ENCODE data around the gene HSPA12B. TPM values are rescaled to one million over a fixed set of nuclear protein-coding genes. Genes with fewer than 3 reads are reported as not detected.

Gene HSPA12B
- total RNA-seq, result not detected in 2 replicates

GRCh38 chr20:3732327-3733118 is at the start of gene HSPA12B:
Gene HSPA12B, plus strand, starts transcription at chr20:3732685. Its CDS starts 5,990 bp downstream, at chr20:3738675.

DNA sequence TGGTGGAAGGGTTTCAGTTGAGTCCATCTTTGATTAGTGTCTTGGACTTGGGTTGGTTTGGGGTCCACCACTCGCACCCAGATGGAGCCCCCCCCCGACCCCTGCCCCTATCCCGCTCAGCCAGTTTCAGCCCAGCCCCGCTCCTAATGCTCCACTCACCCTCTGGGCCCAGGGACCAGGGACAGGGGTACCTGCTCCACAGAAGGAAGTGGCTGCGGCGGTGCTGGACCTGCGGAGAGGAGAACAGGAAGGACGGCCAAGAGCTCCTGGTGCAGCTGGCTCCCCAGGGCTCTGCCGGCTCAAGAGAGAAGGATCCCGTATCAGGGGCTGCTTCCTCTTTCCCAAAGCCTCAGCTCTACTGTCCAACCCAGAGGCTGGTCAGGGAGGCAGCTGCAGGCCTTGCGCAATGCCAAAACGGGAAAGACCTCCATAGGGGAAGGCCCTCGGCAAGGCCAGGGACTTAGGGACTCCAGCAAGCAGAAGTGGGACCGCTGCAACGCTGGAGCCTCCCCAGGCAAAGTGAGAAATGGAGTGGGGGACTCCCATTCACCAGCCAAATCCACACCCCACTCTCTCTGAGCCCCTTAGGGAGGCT is 20.1 kb upstream of the HSPA12B start, which contains the start of gene SIGLEC1:
SIGLEC1 (minus strand) TSS at position 322 of the 595 bp plus-strand sequence. CDS start 5,472 bp downstream, outside the sequence.

DNA sequence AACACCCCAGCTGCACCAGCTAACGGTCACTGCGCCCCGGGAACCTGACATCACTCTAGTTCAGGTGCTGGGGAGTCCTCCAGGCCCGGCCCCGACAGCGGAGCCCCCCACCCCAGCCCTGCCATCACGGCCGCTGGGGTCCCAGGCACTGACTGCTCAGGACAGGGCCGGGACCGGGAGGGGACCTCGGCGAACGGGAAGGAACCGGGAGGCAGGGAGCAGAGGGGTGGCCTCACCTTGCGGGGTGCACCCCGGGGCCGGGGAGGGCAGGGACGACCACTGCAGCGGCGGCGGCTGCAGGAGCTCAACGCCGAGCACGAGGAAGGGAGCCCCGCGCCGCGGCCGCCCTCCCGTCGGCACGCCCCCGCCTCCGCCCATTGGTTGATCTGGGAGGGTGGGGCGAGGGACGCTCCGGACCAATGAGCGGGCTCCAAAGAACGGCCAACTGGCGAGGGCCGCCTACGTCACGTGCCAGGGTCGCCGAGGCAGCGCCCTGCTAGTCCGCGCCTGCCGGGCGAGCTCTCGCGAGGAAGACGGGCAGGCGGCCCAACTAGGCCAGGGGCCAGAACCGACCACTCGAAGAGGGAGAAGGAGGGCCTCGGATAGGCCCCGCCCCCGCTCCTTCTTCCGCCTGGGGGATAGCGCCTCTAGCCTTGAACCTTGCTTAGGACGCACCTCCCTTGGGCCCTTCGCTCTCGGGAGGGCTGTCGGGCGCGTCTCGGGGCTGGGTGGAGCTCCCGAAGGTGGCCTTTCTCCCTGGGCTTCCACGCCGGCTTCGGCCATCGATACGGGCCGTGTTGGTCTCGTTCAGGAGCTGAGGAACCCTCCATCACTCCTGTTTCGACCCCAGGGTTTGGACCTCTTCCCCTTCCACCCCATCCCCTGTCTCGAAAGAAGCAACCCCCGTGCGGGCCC is 35.2 kb downstream of the HSPA12B start, which contains the start of gene ADISSP:
ADISSP (minus strand) TSS at position 327 of the 915 bp plus-strand sequence. CDS start 7,653 bp downstream, outside the sequence.

DNA sequence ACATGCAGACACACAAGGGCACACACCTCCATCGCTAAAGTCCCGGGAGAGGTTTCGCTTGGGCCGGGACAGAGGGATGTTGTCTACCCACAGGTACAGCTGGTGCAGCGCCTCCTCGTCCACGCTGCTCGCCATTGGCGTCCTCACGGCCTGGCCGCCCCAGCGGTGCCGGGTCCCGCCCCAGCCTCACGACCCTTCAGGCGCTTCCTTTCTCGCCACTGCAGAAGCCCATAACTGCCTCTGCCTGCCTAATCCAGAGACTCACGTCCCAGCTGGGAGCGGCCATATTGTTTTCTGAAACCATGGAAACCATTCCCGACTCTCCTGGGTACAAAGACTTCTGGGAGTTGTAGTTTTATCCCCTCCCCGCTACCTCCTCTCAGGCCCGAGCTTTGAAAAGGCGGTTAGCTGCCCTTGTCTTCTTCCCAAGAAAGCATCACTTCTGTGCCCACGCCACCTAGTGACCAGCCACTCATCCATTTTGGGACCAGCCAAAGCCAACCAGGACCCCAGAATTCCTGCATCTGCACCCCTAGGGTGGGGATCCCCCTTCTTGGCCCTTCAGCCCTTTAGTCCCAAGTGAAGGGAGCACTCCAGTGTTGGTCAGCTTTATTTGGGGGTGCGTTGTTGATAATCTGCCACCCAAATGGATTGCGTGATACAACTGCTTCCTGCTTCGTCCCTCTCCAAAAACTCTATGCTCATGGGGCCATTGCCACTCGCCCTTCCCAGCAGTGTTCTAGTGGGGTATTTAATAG is 48.8 kb downstream of the HSPA12B start, which contains the start of gene SPEF1:
SPEF1 (minus strand) TSS at position 296 of the 758 bp plus-strand sequence; CDS start at position 135, 161 bp downstream.

DNA sequence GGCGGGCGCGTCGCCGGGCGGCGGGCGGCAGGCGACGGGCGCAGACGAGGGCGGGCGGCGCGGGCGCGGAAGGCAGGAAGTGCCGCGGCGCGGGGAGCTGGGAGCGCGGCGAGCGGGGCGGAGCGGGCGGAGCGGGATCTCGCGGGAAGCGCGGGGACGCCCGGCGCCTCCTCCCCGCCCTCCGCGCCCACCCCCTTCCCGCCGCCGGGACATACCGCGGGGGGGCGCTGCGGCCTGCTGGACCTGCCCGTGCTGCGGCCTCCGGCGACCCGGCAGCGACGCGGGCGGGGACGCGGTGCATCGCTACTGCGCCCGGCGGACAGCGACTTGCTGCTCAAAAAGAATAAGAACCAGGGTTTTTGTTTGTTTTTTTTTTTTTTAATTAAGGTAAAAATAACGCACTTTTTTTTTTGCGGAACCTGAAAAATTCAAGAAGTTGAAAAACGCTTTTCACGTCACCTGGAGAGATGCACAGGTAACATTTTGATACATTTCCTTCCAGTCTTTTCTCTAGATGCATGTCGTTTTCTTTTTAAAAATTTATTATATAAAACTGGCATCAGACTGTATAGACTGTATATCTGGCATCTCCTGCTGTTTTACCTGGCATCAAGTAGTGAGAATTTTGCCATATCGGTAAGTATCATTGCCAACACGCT is 54.3 kb downstream of the HSPA12B start, which contains the start of gene CENPB:
CENPB (minus strand) TSS at position 76 of the 659 bp plus-strand sequence. CDS start 257 bp downstream, outside the sequence.

DNA sequence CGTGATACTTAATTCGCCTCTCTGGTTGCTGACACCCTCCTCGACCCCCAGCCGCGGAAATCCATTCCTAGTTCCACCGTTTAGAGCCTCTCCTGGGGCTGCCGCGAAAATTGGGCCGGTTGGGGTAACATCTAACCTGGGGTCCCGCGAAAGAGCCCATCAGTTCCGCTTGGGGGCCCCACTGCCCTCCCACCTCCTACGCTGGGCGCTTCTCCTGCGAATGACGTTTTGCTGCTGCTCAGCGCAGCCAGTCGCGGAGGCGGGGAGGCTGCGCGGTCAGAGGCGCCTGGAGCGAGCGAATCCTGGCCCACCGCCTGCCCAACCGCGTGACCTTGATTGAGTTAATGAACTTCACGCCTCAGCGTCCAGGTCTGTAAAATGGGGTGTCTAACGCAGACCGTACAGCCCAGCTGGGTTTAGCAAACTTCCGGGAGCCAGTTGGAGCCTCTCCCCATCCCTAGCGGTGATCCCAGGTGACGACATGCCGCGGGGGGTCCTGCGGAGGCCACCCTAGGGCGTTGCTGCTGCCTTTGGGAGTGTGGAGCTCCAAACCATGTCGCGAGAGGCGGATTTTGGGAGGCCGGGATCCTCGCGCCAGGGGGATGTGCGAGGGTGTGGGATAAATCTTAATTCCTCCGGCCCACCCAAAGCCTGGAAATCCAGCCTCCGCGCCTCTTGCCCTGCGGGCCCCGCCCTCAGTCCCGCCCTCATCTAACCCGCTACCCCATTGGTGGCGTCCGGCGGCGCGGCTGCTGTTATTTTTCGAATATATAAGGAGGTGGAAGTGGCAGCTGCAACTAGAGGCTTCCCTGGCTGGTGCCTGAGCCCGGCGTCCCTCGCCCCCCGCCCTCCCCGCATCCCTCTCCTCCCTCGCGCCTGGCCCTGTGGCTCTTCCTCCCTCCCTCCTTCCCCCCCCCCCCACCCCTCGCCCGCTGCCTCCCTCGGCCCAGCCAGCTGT is 63.3 kb downstream of the HSPA12B start, which contains the start of gene CDC25B:
CDC25B (plus strand) TSS at position 800 of the 958 bp plus-strand sequence. CDS start 222 bp downstream, outside the sequence.

Other genes with a start within 250 kb of the HSPA12B start
- not detected in 2 replicates for gene GFRA4, start 69.3 kb upstream of the HSPA12B start, total RNA-seq
- not detected in 2 replicates for gene ADAM33, start 50.7 kb upstream of the HSPA12B start, total RNA-seq
- gene SIGLEC1, start 20.1 kb upstream of the HSPA12B start, total RNA-seq, result not detected in 2 replicates
- gene ADISSP, start 35.1 kb downstream of the HSPA12B start, total RNA-seq, result 16.1 and 16.9 TPM in 2 replicates
- gene SPEF1, start 48.8 kb downstream of the HSPA12B start, total RNA-seq, result 0.14 TPM in 1 of 2 replicates, not detected in the other
- 67.3 and 88.3 TPM in 2 replicates for gene CENPB, start 54.1 kb downstream of the HSPA12B start, total RNA-seq
- 21.9 and 68.4 TPM in 2 replicates for gene CDC25B, start 63.6 kb downstream of the HSPA12B start, total RNA-seq
- 10.9 and 11.3 TPM in 2 replicates for gene AP5S1, start 87.9 kb downstream of the HSPA12B start, total RNA-seq
- 13.0 and 34.2 TPM in 2 replicates for gene MAVS, start 114.1 kb downstream of the HSPA12B start, total RNA-seq
- gene PANK2, start 156.7 kb downstream of the HSPA12B start, total RNA-seq, result 35.9 and 45.9 TPM in 2 replicates

Data from nasal cavity respiratory epithelium epithelial cell of viscerocranial mucosa (primary cell).